Kidney (tissue), 14 donors: Measurements from ENCODE around the gene CCDC81. TPM values are rescaled to one million over a fixed set of nuclear protein-coding genes. Genes with fewer than 3 reads are reported as not detected.
A peak's percentile ranks its signal among the peaks of the same experiment; 100 is the strongest.

Experiments used
- DNase-seq, 5 donors: peaks; one replicate each; pipeline ENCODE4 v3.0.0-alpha.2; 2013 to 2020
- FAIRE-seq: peaks from 2 replicates; lab custom pipeline; 2012; peaks lifted over from hg19 to GRCh38; lab: Jason Lieb, UNC
- H3K27ac ChIP-seq, 2 donors: one replicate each; pipeline ENCODE4 v1.7.0; 2013; ENCODE audit warnings: low read depth in 2 of 2, low read length in 2 of 2, inconsistent platforms in 1 of 2
- H3K27me3 ChIP-seq: one replicate; pipeline ENCODE4 v1.7.1; 2013; ENCODE audit warnings: low read length, inconsistent platforms; ENCODE audit not compliant: control insufficient read depth, insufficient read depth
- H3K36me3 ChIP-seq, 3 donors: one replicate each; pipeline versions ENCODE4 v1.7.0 to v1.7.1; 2013; ENCODE audit warnings: low read length in 3 of 3, control low read depth in 1 of 3, inconsistent platforms in 1 of 3; ENCODE audit not compliant: insufficient read depth in 3 of 3, control insufficient read depth in 2 of 3
- H3K4me1 ChIP-seq, 3 donors: one replicate each; pipeline versions ENCODE4 v1.7.0 to v1.7.1; 2013; ENCODE audit warnings: low read length in 3 of 3, inconsistent platforms in 1 of 3, low read depth in 1 of 3; ENCODE audit not compliant: control insufficient read depth in 2 of 3, insufficient read depth in 2 of 3
- H3K4me3 ChIP-seq, 3 donors: one replicate each; pipeline versions ENCODE4 v1.7.0 to v1.8.1; 2013; ENCODE audit warnings: low read length in 3 of 3, control low read depth in 1 of 3, inconsistent platforms in 1 of 3
- H3K9ac ChIP-seq, 3 donors: one replicate each; pipeline versions ENCODE4 v1.7.0 to v1.7.1; 2013; ENCODE audit warnings: low read length in 3 of 3, control low read depth in 1 of 3, inconsistent platforms in 1 of 3
- H3K9me3 ChIP-seq, 3 donors: one replicate each; pipeline versions ENCODE4 v1.7.0 to v1.7.1; 2013; ENCODE audit warnings: low read length in 3 of 3, control low read depth in 1 of 3, inconsistent platforms in 1 of 3; ENCODE audit not compliant: control insufficient read depth in 2 of 3, insufficient read depth in 1 of 3
- intact Hi-C: fragments of 100-400 bp; cut with DNase I; formaldehyde crosslinking; loops from one replicate; pipeline ENCODE4 v1.11.1; 2022
- polyA plus RNA-seq: library from polyadenylated mRNA; stranded (reverse); fragments of 350-450 nt; fragmentation: Illumina TruSeq; extraction: RNeasy Lipid Tissue Mini Kit (QIAGEN cat#74804); gene quantifications from one replicate; pipeline ENCODE4 v1.2.3, GENCODE V29; 2014; ENCODE audit warnings: low read depth, low replicate concordance; ENCODE audit not compliant: insufficient read depth
- total RNA-seq: library from RNA; stranded (reverse); fragmentation: NEBNext Ultra II Directional; extraction: Animal tissue kit (Norgen Biotek cat#: 25700); gene quantifications from one replicate; pipeline ENCODE4 v1.2.1, GENCODE V29; 2021
- TF ChIP-seq, protein P1 (sequence below): IDR thresholded peaks from 3 replicates; pipeline ENCODE4 v1.5.1; 2012; ENCODE audit warnings: mild to moderate bottlenecking, moderate library complexity, borderline replicate concordance; ENCODE audit not compliant: insufficient read depth; ENCODE audit errors: extremely low read depth
- donor health status: control.
- donor health status: control.
- donor health status: control.
- donor health status: control.
- donor health status: control.
- donor health status: DM: yes; HTN: yes; CAD: no.
- donor health status: Normal renal cell carcinoma (clear cell type).

Gene CCDC81
- total and polyA plus RNA-seq, 2 donors from 2014 or later: 0.54 to 1.1 TPM

DNA sequence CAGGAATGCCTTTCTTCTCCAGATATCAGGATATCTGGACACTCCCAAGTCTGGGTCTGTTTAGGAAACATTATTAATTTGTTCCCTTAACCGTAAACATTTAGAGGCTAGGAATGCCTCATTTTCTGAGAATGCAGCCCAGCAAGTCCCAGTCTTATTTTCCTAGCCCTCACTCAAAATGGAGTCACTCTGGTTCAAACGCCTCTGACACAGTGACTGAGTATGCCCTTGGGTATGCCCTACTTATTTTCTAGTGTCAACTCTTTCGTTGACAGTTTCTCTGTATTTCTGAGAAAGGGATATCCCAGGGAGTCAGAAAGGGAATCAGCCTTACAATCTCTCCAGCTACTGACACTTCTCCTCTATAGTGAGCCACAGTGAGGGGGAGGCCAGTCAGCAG is 16.0 kb upstream of the CCDC81 start:
- TF ChIP-seq, protein P1, sequence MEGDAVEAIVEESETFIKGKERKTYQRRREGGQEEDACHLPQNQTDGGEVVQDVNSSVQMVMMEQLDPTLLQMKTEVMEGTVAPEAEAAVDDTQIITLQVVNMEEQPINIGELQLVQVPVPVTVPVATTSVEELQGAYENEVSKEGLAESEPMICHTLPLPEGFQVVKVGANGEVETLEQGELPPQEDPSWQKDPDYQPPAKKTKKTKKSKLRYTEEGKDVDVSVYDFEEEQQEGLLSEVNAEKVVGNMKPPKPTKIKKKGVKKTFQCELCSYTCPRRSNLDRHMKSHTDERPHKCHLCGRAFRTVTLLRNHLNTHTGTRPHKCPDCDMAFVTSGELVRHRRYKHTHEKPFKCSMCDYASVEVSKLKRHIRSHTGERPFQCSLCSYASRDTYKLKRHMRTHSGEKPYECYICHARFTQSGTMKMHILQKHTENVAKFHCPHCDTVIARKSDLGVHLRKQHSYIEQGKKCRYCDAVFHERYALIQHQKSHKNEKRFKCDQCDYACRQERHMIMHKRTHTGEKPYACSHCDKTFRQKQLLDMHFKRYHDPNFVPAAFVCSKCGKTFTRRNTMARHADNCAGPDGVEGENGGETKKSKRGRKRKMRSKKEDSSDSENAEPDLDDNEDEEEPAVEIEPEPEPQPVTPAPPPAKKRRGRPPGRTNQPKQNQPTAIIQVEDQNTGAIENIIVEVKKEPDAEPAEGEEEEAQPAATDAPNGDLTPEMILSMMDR: no peak
- Histone ChIP-seq H3K9me3 (no peaks in the 10 kb centered on the region), H3K4me1 (no peaks in the 10 kb centered on the region), H3K4me3 (no peak overlapping the region), H3K27me3 (no peaks in the 10 kb centered on the region), H3K9ac (no peak overlapping the region), H3K36me3 (no peaks in the 10 kb centered on the region), H3K27ac (no peak overlapping the region)
- intact Hi-C loops: no loop called here
- DNase-seq: no peak
- FAIRE-seq: no peak

- no peak overlapping the region for H3K27ac ChIP-seq
- H3K4me3 ChIP-seq: no peak overlapping the region
- FAIRE-seq: no peak
- no peaks in the 10 kb centered on the region for H3K9me3 ChIP-seq
- H3K9ac ChIP-seq: no peak overlapping the region
- no peaks in the 10 kb centered on the region for H3K27me3 ChIP-seq
- TF ChIP-seq, protein P1: no peak
- H3K36me3 ChIP-seq: no peaks in the 10 kb centered on the region
- intact Hi-C loops: no loop called here
- DNase-seq: peak in 1 of 5 donors; percentile 49
- H3K4me1 ChIP-seq: no peaks in the 10 kb centered on the region
Measured at GRCh38 chr11:86360775-86361395, 13.8 kb upstream of the CCDC81 start.

GRCh38 chr11:86363424-86363823 is 11.3 kb upstream of the CCDC81 start:
- no peak overlapping the region for H3K9ac ChIP-seq
- H3K9me3 ChIP-seq: no peaks in the 10 kb centered on the region
- H3K27me3 ChIP-seq: no peaks in the 10 kb centered on the region
- H3K4me1 ChIP-seq: no peaks in the 10 kb centered on the region
- FAIRE-seq (no peak), DNase-seq (no peak)
- no peak overlapping the region for H3K27ac ChIP-seq
- no peaks in the 10 kb centered on the region for H3K36me3 ChIP-seq
- TF ChIP-seq, protein P1: no peak
- intact Hi-C loops: no loop called here
- H3K4me3 ChIP-seq: no peak overlapping the region

- Histone ChIP-seq H3K27me3 (no peaks in the 10 kb centered on the region), H3K4me1 (no peaks in the 10 kb centered on the region), H3K36me3 (no peaks in the 10 kb centered on the region), H3K4me3 (no peak overlapping the region), H3K9me3 (no peaks in the 10 kb centered on the region), H3K9ac (no peak overlapping the region), H3K27ac (no peak overlapping the region)
- intact Hi-C loops: no loop called here
- FAIRE-seq (no peak), DNase-seq (no peak)
- TF ChIP-seq, protein P1: no peak
Measured at GRCh38 chr11:86365546-86365945, 9.1 kb upstream of the CCDC81 start.
